Uterus (tissue), 4 donors: ENCODE measurements around the gene PSMC6. TPM values are rescaled to one million over a fixed set of nuclear protein-coding genes. Genes with fewer than 3 reads are reported as not detected.

Experiments
- DNase-seq, 2 donors: peaks; one replicate each; pipeline ENCODE4 v3.0.0-alpha.2; 2019 to 2020
- H3K27ac ChIP-seq, 2 donors: fragments of 200-600 bp; sonication (generic); 1 replicate in 1 of 2; 2 replicates in 1 of 2; pipeline ENCODE4 v1.5.1; 2016 to 2018
- H3K27me3 ChIP-seq, 2 donors: fragments of 200-600 bp; sonication (generic); one replicate each; pipeline ENCODE4 v1.5.1; 2018 to 2019; ENCODE audit warnings: control low read depth in 1 of 2
- H3K36me3 ChIP-seq, 2 donors: fragments of 200-600 bp; sonication (generic); one replicate each; pipeline ENCODE4 v1.5.1; 2019; ENCODE audit warnings: control low read depth in 1 of 2
- H3K4me1 ChIP-seq, 2 donors: fragments of 200-600 bp; sonication (generic); one replicate each; pipeline ENCODE4 v1.5.1; 2018 to 2019; ENCODE audit warnings: control low read depth in 1 of 2
- H3K4me3 ChIP-seq, 2 donors: fragments of 200-600 bp; sonication (generic); 1 replicate in 1 of 2; 2 replicates in 1 of 2; pipeline ENCODE4 v1.5.1; 2018 to 2019; ENCODE audit warnings: mild to moderate bottlenecking in 1 of 2
- H3K9me3 ChIP-seq, 2 donors: fragments of 200-600 bp; sonication (generic); one replicate each; pipeline ENCODE4 v1.5.1; 2019; ENCODE audit warnings: control low read depth in 1 of 2
- CTCF ChIP-seq, 4 experiments: fragments of 200-600 bp in 2 of 4; fragments of 450-650 bp in 2 of 4; sonication (generic) in 2 of 4; IDR thresholded peaks; one replicate each; pipeline ENCODE4 v1.5.1; 2016 to 2019; ENCODE audit warnings: antibody characterized with exemption in 4 of 4, mild to moderate bottlenecking in 2 of 4, moderate library complexity in 1 of 4
- POLR2A ChIP-seq, 2 donors: fragments of 450-650 bp; IDR thresholded peaks; one replicate each; pipeline ENCODE4 v1.6.1; 2016; ENCODE audit warnings: antibody characterized with exemption in 2 of 2, mild to moderate bottlenecking in 1 of 2, moderate library complexity in 1 of 2
- intact Hi-C: fragments of 100-400 bp; cut with DNase I; formaldehyde crosslinking; loops from one replicate; pipeline ENCODE4 v1.15.1; 2023; ENCODE audit warnings: low total_unique reads
- total RNA-seq, 4 donors: library from RNA; depleted of rRNA in 3 of 4; stranded (reverse); fragments of >200 nt in 3 of 4; gene quantifications; one replicate each; pipeline versions ENCODE4 v1.1.0 to v1.2.4, GENCODE V29; 2014 to 2023
- donor health status: DM: yes; HTN: yes; CAD: no.

The PSMC6 gene
- total RNA-seq, 4 donors from 2014 or later, result 76.9 to 129 (median 92.6) TPM

DNA sequence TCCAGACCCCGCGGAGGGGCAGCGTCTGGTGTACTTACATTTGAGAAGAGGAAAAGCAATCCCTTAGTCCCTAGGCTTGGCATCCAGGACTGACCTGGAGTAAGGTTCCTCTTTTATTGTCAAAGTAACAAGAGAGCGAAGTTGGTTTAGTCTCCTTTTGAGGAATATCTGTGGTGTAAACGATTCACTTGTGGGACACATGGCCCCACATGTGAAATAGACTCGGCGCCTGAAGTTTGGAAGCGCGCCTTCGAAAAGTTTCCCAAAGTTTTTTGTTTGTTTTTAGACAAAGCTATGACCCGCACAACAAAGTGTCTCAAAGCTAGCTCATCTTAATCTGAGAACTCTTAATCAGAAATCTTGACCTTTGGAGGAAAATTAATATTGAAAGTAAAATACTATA lies 23.7 kb downstream of the PSMC6 start:
- no peaks in the 10 kb centered on the region for H3K4me1 ChIP-seq
- H3K27me3 ChIP-seq, result no peaks in the 10 kb centered on the region
- H3K36me3 ChIP-seq, result no peaks in the 10 kb centered on the region
- H3K4me3 ChIP-seq, result peak overlapping the region; percentile 68 to 71
- no peak for DNase-seq
- H3K9me3 ChIP-seq, result no peaks in the 10 kb centered on the region
- TF ChIP-seq POLR2A (IDR thresholded peaks at IDR 0.05) (no peak), CTCF (IDR thresholded peaks at IDR 0.05) (no peak)
- peak overlapping the region; percentile 79 to 90 for H3K27ac ChIP-seq
- intact Hi-C loops, result no loop called here

DNA sequence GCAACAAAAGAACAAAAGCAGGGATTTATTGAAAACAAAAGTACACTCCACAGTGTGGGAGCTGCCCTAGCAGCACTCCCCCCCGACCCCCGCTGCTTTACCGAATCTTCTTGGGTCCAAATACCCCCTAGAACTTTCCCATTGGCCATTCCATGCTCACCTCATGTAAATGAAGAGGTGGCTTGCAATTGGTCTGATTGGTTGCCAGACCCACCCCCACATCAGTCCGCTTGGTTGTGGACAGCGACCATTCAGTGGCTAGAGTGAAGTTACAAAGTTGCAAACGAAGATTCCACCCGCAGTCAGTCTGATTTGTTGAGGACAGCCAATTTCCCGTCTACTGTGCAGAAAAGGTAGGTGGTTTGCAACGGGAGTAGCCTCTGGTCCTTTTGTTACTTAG lies 26.8 kb downstream of the PSMC6 start:
- Histone ChIP-seq H3K36me3 (no peaks in the 10 kb centered on the region), H3K9me3 (no peaks in the 10 kb centered on the region), H3K27ac (no peak overlapping the region), H3K4me3 (no peak overlapping the region), H3K4me1 (no peaks in the 10 kb centered on the region), H3K27me3 (no peaks in the 10 kb centered on the region)
- TF ChIP-seq CTCF (IDR thresholded peaks at IDR 0.05), result no peak
- no peak for TF ChIP-seq POLR2A (IDR thresholded peaks at IDR 0.05)
- intact Hi-C loops, result no loop called here
- DNase-seq, result no peak

GRCh38 chr14:52735921-52736489 lies 29.0 kb downstream of the PSMC6 start:
- no peaks in the 10 kb centered on the region for H3K36me3 ChIP-seq
- H3K9me3 ChIP-seq, result no peaks in the 10 kb centered on the region
- no peak overlapping the region for H3K4me3 ChIP-seq
- H3K27ac ChIP-seq, result no peak overlapping the region
- H3K4me1 ChIP-seq, result no peaks in the 10 kb centered on the region
- intact Hi-C loops, result no loop called here
- DNase-seq, result no peak
- no peak for TF ChIP-seq POLR2A (IDR thresholded peaks at IDR 0.05)
- TF ChIP-seq CTCF (IDR thresholded peaks at IDR 0.05), result no peak
- no peaks in the 10 kb centered on the region for H3K27me3 ChIP-seq

GRCh38 chr14:52738409-52738808 lies 31.4 kb downstream of the PSMC6 start:
- Histone ChIP-seq H3K4me3 (no peak overlapping the region), H3K9me3 (no peaks in the 10 kb centered on the region), H3K4me1 (no peaks in the 10 kb centered on the region), H3K36me3 (no peaks in the 10 kb centered on the region), H3K27ac (no peak overlapping the region), H3K27me3 (no peaks in the 10 kb centered on the region)
- intact Hi-C loops, result no loop called here
- no peak for DNase-seq
- TF ChIP-seq POLR2A (IDR thresholded peaks at IDR 0.05) (no peak), CTCF (IDR thresholded peaks at IDR 0.05) (no peak)

DNA sequence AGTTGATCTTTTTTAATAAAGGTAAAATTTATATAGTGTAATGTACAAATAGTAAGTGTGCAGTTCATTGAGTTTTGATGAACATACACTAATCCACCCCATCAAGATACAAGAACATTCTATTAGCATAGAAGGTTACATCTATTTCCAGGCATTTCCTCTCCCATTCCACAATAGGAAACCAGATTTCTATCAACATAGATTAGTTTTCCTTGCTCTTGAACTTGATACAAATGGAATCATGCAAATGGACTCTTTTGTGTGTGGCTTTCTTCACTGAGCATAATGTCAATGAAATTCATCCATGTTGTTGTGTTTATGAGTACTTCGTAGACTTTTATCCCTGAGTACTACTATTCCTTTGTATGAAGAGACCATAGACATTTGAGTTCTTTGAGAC lies 33.8 kb downstream of the PSMC6 start:
- DNase-seq, result no peak
- H3K27me3 ChIP-seq, result no peaks in the 10 kb centered on the region
- H3K27ac ChIP-seq, result no peak overlapping the region
- H3K9me3 ChIP-seq, result no peaks in the 10 kb centered on the region
- no peaks in the 10 kb centered on the region for H3K4me1 ChIP-seq
- TF ChIP-seq POLR2A (IDR thresholded peaks at IDR 0.05) (no peak), CTCF (IDR thresholded peaks at IDR 0.05) (no peak)
- no peaks in the 10 kb centered on the region for H3K36me3 ChIP-seq
- intact Hi-C loops, result no loop called here
- no peak overlapping the region for H3K4me3 ChIP-seq
